NCI-H1930 (cell line): ENCODE results near the gene PXMP4.
"Not testable (repeated sequence)": the region's sequence is repeated elsewhere in the genome, so short reads cannot be mapped to it uniquely, and the experiment has no call there.

Source experiments
- DNase-seq, 2 experiments: peaks; one replicate each; lab custom pipeline; 2025; lab: John Stamatoyannopoulos, UW

PXMP4 gene, protein sequence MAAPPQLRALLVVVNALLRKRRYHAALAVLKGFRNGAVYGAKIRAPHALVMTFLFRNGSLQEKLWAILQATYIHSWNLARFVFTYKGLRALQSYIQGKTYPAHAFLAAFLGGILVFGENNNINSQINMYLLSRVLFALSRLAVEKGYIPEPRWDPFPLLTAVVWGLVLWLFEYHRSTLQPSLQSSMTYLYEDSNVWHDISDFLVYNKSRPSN

DNA sequence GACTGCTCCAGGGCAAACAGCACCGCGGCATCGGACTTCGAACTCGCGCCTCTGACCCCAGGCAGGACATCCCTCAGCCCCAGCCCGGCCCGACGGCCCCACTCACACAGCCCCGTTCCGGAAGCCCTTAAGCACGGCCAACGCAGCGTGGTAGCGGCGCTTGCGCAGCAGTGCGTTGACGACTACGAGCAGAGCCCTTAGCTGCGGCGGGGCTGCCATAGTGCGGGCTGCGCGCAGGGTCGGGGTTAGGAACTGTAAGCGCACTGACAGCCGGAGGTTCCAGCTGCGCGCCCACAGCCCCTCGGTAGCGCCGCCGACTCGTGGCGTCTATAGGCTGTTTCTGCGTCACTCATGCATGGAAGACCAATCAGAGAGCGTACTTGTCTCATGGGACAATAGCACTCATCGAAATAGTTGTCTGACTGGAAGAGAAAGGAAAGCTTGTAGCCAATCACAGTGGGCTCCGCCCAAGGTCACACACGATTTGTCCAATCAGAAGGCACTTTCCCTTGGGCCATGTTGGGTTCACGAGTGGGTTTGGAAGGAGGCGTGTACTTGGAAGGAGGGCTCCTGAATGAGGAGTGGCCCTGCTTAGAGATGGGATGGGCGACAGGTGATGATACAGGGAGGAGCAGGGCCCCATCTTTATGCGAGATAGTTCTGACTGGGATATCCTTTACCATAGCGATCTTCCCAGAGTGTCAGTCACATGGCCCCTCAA is at the start of gene PXMP4:
PXMP4 (minus strand) TSS at position 322 of the 721 bp plus-strand sequence; CDS start at position 219, 103 bp downstream.
- DNase-seq = peak; percentile 98 to 99

DNA sequence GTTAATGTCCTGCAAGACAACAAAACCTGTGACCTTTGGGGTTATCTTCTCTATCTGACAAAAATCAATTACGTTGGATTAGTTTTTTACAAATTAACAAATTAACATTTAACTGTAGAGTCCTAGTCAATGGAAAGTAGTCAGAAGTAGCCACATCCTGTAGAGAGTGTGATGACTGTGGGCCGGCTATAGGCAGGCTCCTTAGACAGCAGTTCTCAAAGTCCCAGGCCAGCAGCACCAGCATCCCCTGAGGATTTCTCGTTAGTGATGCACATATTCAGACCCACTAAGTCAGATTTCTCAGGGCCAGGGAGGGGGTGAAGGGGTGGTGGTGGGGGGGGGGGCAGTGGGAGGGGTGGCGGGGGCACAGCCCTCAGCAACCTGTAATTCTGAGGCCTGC is 48.9 kb upstream of the PXMP4 start:
- DNase-seq = no peak

DNA sequence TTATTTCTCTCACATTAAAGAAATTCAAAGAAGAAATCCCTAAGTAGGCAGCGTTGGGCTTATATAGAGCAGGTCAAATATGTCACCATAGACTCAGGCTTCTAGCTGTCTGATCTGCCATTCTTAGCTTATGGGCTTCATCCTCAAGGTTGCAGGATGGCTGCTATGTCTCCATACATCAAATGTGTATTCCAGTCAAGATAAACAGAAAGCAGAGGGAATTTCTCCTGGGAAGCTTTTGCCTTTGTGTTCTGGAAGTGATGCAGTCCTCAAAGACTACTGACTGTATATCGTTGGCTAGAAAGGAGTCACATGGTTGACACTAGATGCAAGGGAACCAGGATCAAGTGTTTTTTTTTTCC is 47.6 kb upstream of the PXMP4 start:
- DNase-seq = no peak

DNA sequence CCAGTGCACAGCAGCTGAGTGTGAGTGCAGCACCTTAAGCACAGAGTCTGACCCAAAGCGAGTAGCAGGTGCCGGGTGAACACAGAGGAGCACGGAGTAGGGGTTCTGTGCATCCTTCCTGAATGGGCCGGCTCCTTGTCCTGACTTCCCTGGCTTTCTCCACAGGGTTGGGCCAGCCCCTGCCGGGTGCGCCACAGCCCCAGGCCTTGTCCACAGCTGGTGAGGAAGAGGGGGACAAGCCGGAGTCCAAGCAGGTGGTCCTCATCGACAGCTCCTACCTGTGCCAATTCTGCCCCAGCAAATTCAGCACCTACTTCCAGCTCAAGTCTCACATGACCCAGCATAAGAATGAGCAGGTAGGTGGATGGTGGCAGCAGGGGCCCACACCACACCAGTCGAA is 46.6 kb upstream of the PXMP4 start:
- no peak for DNase-seq

DNA sequence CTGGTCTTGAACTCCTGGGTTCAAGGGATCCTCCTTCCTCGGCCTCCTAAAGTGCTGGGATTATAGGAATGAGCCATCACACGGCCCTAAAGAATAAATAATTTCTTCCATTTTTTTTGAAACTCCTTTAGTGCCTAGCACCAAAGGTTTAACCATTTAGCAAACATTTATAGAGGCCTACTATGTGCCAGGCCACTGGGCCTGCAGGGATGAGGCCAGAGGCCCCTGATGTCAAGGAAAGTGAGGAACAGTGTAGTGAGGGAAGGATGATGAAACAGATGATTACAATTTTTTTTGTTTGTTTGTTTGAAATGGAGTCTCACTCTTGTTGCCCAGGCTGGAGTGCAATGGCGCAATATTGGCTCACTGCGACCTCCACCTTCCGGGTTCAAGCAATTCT is 45.5 kb upstream of the PXMP4 start:
- no peak for DNase-seq

DNA sequence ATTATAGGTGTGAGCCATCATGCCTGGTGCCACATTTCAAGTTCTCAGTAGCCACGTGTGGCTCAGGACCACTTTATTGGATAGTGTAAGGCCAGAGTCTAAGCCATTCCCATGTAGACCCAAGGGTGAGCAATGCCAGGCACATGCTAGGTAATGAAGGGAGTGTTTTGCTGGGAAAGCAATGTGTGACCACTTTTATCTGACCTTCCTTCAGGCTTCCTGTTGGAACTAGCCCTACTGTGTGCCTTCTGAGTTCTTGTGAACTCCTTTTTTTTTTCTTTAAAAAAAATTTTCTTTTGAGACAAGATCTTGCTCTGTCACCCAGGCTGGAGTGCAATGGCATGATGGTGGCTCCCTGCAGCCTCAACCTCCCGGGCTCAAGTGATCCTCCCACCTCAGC is 45.0 kb upstream of the PXMP4 start:
- DNase-seq = no peak

DNA sequence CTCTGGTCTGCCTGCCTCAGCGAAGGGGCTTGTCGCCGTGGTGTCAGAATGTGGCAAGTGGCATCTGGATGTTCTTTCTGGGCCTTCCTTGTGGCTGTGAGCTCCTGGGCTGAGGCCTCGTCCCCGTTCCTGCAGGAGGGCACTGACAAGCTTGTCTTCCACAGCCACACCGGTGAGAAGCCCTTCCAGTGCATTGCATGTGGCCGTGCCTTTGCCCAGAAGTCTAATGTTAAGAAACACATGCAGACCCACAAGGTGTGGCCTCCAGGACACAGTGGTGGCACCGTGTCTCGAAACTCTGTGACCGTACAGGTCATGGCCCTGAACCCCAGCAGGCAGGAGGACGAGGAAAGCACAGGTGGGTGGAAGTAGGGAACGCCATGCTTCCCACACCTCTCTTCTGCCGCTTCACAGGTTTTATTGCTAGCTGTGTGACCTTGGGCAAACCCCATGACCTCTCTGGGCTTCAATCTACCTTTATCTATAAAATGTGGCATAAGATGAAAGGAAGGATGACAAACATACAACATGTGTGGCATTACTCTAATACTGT is 41.7 kb upstream of the PXMP4 start:
- no peak for DNase-seq

DNA sequence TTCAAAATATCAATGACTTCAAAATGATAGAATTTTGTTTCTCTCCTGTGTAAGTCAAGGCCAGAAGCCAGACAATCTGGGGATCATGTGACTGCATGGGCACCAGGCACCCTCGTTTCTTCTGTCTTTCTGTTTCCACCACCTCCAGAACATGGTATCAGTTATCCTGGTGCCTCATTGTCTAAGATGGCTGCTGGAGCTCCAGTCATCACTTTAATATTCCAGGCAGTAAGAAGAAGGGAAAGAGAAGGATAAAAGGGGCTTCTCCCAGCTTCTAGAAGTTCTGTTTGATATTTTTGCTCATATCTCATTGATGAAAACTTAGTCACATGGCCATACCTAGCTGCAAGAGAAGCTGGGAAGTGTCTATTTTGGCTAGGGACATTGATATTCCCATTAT is 37.3 kb upstream of the PXMP4 start:
- DNase-seq = no peak

DNA sequence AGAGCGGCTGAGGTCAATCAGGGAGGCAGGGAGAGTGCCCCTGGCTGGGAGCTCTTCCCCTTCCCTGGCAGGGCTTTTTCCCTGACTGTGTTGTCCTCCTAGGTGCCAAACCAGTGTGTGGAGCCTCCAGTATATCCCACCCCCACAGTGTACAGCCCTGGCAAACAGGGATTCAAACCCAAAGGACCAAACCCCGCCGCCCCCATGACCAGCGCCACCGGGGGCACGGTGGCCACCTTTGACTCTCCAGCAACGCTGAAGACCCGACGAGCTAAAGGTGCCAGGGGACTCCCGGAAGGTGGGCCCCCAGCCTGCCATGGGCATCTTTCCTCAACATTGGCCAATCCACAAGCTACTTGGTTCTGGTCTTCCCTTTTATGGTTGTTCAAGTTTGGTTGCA is 36.9 kb upstream of the PXMP4 start:
- no peak for DNase-seq

DNA sequence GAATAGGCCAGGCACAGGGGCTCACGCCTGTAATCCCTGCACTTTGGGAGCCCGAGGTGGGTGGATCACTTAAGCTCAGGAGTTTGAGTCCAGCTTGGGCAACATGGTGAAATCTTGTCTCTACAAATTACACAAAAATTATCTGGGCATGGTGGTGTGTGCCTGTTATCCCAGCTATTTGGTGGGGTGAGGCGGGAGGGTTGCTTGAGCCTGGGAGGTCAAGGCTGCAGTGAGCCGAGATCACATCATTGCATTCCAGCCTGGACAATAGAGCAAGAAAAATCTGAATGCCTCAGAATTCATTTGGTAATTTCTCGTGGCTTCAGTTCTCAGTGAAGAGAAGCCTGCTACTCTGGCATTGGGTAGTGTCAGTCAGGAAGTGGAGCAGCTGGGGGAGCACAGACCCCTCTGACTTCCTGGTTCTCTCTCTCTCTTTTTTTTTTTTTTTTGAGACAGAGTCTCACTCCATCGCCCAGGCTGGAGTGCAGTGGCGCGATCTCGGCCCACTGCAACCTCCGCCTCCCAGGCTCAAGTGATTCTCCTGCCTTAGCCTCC is 35.9 kb upstream of the PXMP4 start:
- not testable (repeated sequence) for DNase-seq

DNA sequence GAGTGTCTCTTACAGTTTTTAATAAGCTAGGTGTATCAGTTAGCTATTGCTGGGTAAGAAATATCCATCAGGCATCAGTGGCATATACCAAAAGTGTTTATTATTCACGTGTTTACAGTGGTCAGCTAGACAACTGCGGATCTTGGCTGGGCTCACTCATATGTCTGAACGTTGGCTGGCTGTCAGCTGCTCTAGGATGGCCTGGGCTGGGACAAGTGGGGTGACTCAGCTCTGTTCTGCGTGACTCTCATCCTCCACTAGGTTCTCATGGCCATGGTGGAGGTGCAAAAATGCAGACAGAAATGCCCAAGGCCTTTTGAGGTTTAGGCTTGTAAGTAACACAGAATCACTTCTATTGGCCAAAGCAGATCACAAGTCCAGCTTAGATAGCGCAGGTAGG is 33.7 kb upstream of the PXMP4 start:
- DNase-seq = no peak

DNA sequence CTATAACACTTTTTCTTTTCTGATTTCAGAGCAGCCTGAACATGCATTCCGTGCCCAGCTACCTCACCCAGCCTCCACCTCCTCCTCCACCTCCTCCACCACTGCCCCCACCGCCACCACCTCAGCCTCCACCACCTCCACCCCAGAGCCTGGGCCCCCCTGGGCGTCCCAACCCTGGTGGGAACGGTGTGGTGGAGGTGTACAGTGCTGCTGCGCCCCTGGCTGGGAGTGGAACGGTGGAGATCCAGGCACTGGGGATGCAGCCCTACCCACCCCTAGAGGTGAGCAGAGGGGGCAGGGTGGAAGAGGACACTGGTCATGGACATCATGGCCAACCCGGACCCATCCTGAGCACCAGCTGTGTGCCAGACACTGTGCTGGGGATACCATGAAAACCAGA is 33.0 kb upstream of the PXMP4 start:
- no peak for DNase-seq

DNA sequence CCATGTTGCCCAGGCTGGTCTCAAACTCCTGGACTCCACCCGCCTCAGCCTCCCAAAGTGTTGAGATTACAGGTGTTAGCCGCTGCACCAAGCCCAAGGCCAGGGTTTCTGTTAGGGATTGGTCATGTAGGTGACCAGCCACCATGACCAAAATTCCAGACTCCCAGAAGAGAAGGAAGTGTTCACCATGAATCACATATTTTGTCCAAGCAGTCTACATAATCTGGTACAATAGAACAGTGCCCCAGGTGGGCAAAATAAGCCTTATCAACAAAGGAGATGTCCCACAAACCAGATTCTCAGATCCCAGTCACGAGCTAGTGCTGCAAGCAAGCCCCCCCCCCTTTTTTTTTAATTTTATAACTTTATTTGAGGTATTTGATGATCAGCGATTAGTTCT is 31.7 kb upstream of the PXMP4 start:
- no peak for DNase-seq

DNA sequence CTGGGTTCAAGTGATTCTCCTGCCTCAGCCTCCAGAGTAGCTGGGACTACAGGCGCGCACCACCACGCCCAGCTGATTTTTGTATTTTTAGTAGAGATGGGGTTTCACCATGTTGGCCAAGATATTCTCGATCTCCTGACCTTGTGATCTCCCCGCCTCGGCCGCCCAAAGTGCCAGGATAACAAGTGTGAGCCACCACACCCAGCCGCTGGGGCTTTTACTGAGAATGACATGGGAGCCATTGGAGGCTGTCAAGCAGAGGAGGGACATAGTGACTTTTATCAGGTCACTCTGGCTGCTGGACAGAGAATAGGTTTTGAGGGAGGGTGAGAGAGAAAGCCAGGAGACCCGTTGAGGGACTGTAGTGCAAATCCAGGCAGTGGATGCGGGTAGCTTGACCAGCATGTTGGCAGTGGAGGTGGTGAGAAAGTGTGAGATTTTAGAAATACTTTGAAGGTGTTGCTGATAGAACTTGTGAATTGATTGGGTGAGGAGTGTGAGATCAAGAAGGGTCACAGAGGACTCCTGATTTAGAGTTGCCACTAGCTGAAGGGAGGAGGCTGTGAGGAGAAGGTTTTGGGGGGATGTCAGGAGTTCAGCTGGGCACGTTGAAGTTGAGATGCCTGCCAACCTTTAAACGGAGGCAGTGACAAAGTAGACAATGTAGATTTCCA is 26.4 kb upstream of the PXMP4 start:
- DNase-seq = no peak

DNA sequence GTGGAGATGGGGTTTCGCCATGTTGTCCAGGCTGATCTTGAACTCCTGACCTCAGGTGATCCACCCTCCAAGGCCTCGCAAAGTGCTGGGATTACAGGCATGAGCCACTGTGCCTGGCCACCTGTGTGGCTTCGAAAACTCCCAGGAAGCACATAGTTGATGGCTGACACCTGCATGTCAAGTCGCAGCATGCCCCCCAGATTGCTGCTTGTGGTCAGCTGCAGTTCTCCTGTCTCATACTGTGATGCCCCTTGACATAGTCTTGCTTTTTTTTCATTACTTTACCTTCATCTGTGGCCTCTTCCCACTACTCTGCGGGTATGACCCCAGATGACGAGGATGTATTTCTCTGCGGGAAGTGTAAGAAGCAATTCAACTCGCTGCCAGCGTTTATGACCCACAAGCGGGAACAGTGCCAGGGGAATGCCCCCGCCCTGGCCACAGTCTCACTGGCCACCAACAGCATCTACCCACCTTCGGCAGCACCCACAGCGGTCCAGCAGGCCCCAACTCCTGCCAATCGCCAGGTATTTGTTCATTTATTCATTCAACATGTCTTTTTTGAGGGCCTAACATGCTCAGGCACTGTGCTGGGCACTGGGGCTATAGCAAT is 24.8 kb upstream of the PXMP4 start:
- no peak for DNase-seq

DNA sequence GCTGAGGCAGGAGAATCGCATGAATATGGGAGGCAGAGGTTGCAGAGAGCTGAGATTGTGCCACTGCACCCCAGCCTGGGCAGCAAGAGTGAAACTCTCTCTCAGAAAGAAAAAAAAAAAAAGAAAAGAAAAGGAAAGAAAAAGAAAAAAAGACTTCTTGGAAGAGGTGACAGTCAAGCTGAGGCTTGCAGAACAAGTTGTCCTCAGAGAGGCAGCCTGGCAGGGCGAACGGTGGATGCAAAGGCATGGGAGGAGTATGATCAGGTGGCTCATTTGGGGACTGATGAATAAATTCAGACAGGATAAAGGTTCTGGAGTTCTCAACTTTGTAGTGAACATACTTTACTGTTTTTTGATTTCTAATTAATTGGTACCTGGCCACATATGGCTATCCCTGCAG is 24.1 kb upstream of the PXMP4 start:
- DNase-seq = no peak

DNA sequence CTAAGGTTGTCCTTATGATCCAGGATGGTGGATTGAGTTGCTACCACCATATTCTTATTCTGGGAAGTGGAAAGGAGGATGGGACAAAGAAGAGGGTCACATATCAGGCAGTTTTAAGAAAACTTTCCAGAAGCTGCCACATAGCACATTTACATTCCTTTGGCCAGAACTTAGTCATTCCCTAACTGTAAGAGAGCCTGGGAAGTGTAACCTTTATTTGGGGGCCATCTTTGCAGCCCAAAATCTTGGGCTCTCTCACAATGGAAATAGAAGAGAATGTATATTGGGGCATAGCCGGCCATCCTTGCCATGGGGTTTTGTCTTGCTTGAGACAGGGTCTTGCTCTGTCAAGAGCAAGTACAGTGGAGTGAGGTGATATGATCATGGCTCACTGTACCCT is 20.1 kb upstream of the PXMP4 start:
- no peak for DNase-seq

DNA sequence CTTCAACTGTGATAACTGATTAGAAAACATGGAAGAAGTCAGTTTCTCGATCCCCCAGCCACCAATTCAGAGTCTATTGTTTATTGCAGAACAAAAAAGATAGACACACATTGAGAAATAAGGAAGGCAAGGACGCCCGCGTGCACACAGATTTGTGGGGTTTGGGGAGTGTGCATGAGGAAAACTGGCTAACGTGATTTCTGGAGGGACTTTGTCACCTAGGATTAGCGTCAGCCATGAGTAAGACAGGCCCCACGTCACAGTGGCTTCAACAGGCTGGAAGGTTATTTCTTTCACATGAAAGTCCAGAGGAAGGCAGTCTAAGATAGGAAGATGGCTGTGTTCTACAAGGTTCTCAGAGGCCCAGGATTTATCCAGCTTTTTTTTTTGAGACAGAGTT is 19.4 kb upstream of the PXMP4 start:
- DNase-seq = no peak

DNA sequence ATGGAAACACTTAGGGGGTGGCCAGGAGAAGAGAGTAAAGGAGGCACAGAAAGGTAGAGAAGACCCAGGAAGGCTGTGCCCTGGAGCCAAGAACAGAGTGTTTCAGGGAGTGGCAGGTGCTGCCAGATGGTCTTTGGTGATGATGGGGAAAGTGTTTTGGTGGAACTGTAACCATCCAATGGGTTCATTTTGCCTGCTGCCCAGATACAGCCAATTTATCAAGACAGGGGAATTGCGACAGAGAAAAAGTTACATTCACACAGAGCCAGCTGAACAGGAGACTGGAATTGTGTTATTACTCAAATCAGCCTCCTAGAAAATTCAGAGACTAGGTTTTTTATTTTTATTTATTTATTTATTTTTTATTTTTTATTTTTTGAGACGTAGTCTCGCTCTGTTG is 16.9 kb upstream of the PXMP4 start:
- DNase-seq = no peak

DNA sequence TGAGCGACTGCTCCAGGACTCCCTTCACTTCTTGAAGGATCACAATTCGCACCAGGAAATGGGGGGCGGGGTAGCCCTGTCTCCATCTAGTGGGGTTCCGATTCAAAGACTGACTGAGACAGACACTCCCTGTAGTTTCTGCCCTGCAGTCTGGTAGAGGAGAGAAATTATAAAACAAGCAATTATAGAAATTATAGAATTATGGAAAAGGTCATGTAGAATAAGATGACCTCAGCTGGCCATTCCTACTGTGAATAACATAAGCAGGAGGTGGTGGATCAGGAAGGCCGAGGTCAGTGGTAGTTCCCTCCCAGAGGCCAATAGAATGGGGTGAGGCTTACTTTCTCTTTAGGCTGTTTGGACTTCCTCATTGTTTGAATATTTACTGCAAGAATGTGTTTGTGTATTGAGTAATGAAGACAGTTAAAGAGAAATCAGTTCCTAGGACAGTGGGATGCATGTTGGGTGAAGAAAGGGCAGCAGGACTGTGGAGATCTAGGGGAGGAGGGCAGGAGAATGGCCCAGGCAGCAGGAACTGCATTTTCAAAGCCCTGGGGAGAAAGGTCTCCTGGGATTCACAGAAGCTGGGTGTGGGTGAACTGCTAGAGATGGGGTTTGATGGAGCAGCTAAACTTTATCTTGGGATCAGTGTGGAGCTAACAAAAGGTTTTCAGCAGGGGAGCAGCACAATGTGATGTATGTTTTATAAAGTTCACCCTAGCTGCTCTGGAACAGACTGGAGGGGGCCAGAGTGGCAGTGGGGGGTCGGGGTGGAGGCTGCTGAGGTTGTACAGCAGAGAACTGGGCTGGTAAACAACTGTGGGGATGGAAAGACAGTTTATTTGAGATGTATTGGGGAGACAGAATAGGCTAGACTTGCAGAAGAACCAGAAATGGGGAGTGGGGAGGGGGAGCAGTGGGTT is 13.8 kb upstream of the PXMP4 start:
- no peak for DNase-seq
